ENCODE measurements around the gene JAKMIP2.
"Not testable (repeated sequence)": the region's sequence is repeated elsewhere in the genome, so short reads cannot be mapped to it uniquely, and the experiment has no call there.

Gene JAKMIP2

DNA sequence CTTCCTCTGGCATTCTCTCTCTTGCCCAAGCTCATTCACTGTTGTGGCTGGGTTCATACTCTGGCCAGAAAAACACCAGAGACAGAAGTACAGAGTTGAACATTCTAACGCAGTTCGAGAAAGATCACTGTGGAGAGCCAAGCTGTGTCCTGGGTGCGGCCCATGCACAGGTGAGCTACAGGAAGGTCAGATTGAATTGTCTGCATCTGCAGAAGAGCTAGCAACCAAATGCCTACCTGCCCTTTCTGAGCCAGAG lies 145.9 kb downstream of the JAKMIP2 start:
- no peaks in the 10 kb centered on the region for H3K9me3 ChIP-seq (ENCODE audit: low read length)
- no peaks in the 10 kb centered on the region for H3K27me3 ChIP-seq (ENCODE audit: control insufficient read depth in 1 of 2, insufficient read depth in 2 of 2, low read length in 2 of 2)
- H3K4me3 ChIP-seq (ENCODE audit: low read depth in 1 of 2, low read length in 2 of 2): no peak overlapping the region
- H3K36me3 ChIP-seq (ENCODE audit: insufficient read depth, low read length): no peaks in the 10 kb centered on the region
- no peaks in the 10 kb centered on the region for H3K4me1 ChIP-seq (ENCODE audit: insufficient read depth, low read length)
- no peak overlapping the region for H3K9ac ChIP-seq (ENCODE audit: low read length)
- no peak overlapping the region for H3K27ac ChIP-seq (ENCODE audit: low read depth, low read length)

DNA sequence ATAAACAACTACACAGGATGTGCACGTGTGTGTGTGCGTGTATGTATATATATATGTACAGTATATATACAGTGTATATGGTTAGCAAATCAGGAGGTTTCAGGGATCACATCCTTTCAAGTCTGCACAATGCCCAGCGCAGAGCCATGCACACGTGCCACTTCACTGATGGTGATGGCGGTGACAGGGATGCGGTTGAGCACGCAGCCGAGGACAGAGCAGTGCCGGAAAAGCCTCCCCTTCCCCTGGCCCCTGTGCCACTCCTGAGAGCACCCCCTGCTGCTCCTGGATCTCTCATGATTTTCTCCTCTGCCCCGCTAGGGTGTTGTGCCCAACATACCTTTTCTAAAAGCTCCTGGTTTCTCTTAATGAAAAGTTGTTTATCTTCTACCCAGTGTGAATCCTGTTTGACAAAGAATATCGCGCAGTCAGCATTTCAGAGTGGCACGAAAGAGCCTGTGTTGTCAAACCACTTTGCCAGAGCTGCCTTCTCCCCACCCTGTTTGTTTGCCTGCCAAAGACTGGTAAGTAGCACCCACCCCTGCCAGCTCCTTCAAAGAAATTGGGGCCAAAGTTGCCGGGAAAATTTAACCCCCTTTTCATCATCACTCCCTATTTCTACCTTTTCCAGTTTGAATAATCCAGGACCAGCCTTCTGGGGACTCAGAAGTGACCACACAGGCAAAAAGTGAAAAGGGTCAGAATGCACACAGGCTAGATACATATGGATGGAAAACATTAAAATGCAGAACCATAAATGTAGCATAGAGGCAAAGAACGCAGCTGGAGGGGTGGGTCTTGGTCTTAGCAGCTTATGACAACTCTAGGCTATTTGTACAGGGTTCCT lies 146.4 kb downstream of the JAKMIP2 start:
- H3K4me1 ChIP-seq (ENCODE audit: insufficient read depth, low read length): no peaks in the 10 kb centered on the region
- no peaks in the 10 kb centered on the region for H3K9me3 ChIP-seq (ENCODE audit: low read length)
- no peaks in the 10 kb centered on the region for H3K36me3 ChIP-seq (ENCODE audit: insufficient read depth, low read length)
- no peak overlapping the region for H3K27ac ChIP-seq (ENCODE audit: low read depth, low read length)
- H3K4me3 ChIP-seq (ENCODE audit: low read depth in 1 of 2, low read length in 2 of 2): no peak overlapping the region
- H3K9ac ChIP-seq (ENCODE audit: low read length): no peak overlapping the region
- no peaks in the 10 kb centered on the region for H3K27me3 ChIP-seq (ENCODE audit: control insufficient read depth in 1 of 2, insufficient read depth in 2 of 2, low read length in 2 of 2)

DNA sequence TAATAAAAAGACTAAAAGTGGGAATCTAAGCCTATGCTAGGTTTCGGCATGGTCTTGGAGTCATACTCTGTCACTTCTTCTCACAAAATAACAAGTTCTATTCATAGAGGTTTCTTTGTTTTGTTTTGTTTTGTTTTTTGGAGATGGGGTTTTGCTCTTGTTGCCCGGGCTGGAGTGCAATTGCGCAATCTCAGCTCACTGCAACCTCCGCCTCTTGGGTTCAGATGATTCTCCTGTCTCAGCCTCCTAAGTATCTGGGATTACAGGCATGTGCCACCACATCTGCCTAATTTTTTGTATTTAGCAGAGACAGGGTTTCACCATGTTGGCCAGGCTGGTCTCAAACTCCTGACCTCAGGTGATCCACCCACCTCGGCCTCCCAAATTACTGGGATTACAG lies 147.1 kb downstream of the JAKMIP2 start:
- not testable (repeated sequence) for H3K4me1 ChIP-seq (ENCODE audit: insufficient read depth, low read length); H3K9me3 ChIP-seq (ENCODE audit: low read length); H3K36me3 ChIP-seq (ENCODE audit: insufficient read depth, low read length); H3K27me3 ChIP-seq (ENCODE audit: control insufficient read depth in 1 of 2, insufficient read depth in 2 of 2, low read length in 2 of 2); H3K4me3 ChIP-seq (ENCODE audit: low read depth in 1 of 2, low read length in 2 of 2); H3K9ac ChIP-seq (ENCODE audit: low read length); H3K27ac ChIP-seq (ENCODE audit: low read depth, low read length)

DNA sequence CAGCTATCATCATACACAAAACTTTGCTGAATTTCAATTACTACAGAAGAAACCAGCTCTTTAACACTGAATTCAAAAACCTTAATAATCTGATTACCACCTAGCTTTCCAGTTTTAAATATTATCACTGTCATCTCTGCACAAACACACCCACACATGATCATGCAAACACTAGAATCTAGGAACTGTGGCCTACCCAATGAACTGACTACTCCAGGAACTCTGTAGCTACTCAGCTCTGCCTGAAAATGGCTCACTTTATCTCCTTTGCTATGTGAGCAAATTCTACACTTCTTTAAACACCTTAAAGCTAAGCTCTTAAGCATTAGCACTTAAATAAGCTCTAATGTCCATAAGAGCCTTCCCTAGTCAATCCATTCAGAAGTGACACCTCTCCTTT lies 149.4 kb downstream of the JAKMIP2 start:
- Histone ChIP-seq H3K9me3 (ENCODE audit: low read length) (no peaks in the 10 kb centered on the region), H3K9ac (ENCODE audit: low read length) (no peak overlapping the region), H3K4me1 (ENCODE audit: insufficient read depth, low read length) (peaks cover 5% of the 10 kb centered on the region), H3K4me3 (ENCODE audit: low read depth in 1 of 2, low read length in 2 of 2) (no peak overlapping the region), H3K27me3 (ENCODE audit: control insufficient read depth in 1 of 2, insufficient read depth in 2 of 2, low read length in 2 of 2) (no peaks in the 10 kb centered on the region), H3K27ac (ENCODE audit: low read depth, low read length) (no peak overlapping the region), H3K36me3 (ENCODE audit: insufficient read depth, low read length) (no peaks in the 10 kb centered on the region)

DNA sequence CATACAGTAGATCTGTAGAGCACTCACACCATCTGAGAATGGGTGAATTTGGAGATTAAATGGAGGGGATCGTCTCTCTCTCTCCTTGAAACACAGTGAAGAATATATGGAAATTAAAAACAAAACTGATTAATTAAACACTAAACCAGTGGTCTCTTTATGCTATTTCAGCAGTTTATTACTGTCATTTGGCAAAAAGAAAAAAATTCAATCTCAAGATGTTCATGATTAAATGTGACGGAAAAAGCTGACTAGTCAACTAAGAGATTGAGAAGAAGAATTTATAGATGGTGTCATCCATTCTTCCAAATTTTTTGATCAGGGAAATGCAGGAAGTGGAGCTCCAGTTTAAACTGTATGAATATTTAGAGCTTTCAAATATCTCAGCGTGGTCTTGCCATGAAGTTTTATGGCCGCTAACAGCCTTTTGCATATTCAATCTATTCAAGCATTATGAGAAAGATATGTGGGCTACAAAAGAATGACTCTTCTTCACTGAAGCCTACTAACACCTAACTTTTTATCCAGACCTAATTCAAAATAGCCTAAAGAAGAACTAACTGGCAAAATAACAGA lies 151.0 kb downstream of the JAKMIP2 start:
- Histone ChIP-seq H3K4me1 (ENCODE audit: insufficient read depth, low read length) (peaks cover 7% of the 10 kb centered on the region), H3K4me3 (ENCODE audit: low read depth in 1 of 2, low read length in 2 of 2) (no peak overlapping the region), H3K36me3 (ENCODE audit: insufficient read depth, low read length) (no peaks in the 10 kb centered on the region)

DNA sequence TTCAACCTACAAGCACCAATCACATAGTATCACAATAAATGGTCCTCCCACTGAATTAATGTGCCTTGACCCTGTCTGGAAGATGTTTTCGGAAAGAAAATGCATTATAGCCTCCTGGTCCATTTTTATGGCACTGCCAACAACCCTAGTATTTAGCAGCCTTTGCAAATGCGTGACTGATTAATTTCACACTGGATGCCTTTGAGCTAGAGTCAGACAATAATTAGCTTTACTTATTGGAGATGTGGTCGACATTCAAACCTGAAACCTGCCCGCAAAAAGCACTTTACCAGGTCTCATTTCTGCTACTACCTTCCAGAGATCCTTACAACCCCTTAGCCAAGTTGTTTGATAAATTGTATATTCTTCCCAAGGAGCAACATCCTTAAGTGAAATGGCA lies 153.3 kb downstream of the JAKMIP2 start:
- no peaks in the 10 kb centered on the region for H3K9me3 ChIP-seq (ENCODE audit: low read length)
- no peak overlapping the region for H3K9ac ChIP-seq (ENCODE audit: low read length)
- H3K36me3 ChIP-seq (ENCODE audit: insufficient read depth, low read length): no peaks in the 10 kb centered on the region
- no peak overlapping the region for H3K4me3 ChIP-seq (ENCODE audit: low read depth in 1 of 2, low read length in 2 of 2)
- H3K4me1 ChIP-seq (ENCODE audit: insufficient read depth, low read length): peaks cover 7% of the 10 kb centered on the region
- H3K27me3 ChIP-seq (ENCODE audit: control insufficient read depth in 1 of 2, insufficient read depth in 2 of 2, low read length in 2 of 2): no peaks in the 10 kb centered on the region
- H3K27ac ChIP-seq (ENCODE audit: low read depth, low read length): no peak overlapping the region

More for the DNA sequence above, 151.0 kb downstream of the JAKMIP2 start:
- Histone ChIP-seq H3K27ac (ENCODE audit: low read depth, low read length) (no peak overlapping the region), H3K9me3 (ENCODE audit: low read length) (no peaks in the 10 kb centered on the region), H3K27me3 (ENCODE audit: control insufficient read depth in 1 of 2, insufficient read depth in 2 of 2, low read length in 2 of 2) (no peaks in the 10 kb centered on the region), H3K9ac (ENCODE audit: low read length) (no peak overlapping the region)

DNA sequence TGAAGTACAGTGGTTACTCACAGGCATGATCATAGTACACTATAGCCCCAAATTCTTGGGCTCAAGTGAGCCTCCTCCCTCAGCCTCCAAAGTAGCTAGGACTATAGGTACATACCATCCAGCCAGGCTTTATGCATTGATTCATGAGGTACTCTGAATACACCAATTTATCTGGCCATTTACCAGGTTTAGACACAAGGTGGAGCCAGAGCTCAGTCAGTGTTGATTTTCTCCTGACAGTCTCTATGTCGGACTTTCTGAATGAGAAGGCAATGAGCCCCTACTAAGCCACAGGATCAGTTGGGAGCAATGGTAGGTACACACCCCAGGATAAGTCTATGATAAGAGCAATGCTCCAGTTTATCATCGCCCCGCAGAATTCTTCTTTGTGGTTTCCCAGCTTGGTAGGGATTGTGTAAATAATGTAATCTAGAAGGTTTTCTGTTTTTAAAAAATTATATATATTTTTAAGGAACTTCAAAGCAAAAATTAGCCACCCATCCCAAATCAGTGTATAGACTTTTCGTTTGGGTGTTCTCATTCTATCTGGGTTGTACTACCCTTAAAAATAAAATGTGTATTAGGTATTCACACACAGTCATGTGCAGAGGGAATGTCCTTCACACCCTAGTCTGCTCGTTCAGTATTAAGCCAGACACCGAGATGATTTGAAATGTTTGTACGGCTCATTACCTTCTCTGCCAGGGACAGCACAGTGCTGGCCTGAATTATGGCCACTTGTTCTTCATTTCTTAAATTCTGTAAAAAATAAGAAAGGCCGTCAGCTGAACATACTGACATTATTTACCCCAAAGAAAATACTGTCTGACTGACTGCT lies 154.3 kb downstream of the JAKMIP2 start:
- Histone ChIP-seq H3K36me3 (ENCODE audit: insufficient read depth, low read length) (no peaks in the 10 kb centered on the region), H3K4me1 (ENCODE audit: insufficient read depth, low read length) (peaks cover 7% of the 10 kb centered on the region), H3K4me3 (ENCODE audit: low read depth in 1 of 2, low read length in 2 of 2) (no peak overlapping the region), H3K27me3 (ENCODE audit: control insufficient read depth in 1 of 2, insufficient read depth in 2 of 2, low read length in 2 of 2) (no peaks in the 10 kb centered on the region), H3K9ac (ENCODE audit: low read length) (no peak overlapping the region), H3K27ac (ENCODE audit: low read depth, low read length) (no peak overlapping the region), H3K9me3 (ENCODE audit: low read length) (no peaks in the 10 kb centered on the region)

DNA sequence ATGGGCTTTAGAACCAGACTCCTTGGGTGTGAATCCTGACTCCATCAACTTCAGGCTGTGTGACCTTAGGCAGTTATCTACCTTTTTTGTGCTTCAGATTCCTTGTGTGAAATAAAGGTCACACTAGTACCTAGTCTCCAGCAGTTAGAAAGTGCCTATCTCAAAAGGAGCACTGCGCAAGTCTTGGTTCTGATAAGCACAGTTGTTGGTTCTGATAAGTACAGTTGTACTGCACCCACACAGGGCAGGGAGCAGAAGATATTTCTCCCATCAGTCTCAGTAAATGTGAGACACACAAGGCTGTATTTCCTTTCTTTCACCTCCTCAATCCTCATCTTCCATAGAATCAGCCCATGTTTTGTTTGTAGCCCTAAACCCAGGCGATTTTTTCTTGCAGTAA lies 156.1 kb downstream of the JAKMIP2 start:
- Histone ChIP-seq H3K4me1 (ENCODE audit: insufficient read depth, low read length) (peaks cover 7% of the 10 kb centered on the region), H3K36me3 (ENCODE audit: insufficient read depth, low read length) (no peaks in the 10 kb centered on the region), H3K27ac (ENCODE audit: low read depth, low read length) (no peak overlapping the region), H3K4me3 (ENCODE audit: low read depth in 1 of 2, low read length in 2 of 2) (no peak overlapping the region), H3K9ac (ENCODE audit: low read length) (no peak overlapping the region), H3K27me3 (ENCODE audit: control insufficient read depth in 1 of 2, insufficient read depth in 2 of 2, low read length in 2 of 2) (no peaks in the 10 kb centered on the region), H3K9me3 (ENCODE audit: low read length) (no peaks in the 10 kb centered on the region)

DNA sequence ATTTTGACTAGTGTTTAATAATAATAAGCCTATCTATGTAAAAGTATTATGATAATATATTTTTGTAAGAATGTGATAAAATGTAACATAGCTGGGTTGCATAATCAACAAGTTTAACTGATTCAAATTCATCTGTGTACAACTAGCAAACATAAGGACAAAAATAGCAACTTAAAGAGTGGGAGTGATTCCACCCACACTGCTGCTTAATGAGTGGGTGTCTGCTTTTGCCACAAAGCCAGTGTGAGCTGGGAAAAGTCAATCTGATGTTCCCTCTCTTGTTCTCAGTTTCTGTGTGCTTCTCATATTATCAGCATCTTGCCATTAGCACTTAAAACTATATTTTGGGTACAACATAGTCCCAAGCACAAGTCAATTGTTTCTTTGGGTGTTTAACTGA lies 161.5 kb downstream of the JAKMIP2 start:
- Histone ChIP-seq H3K36me3 (ENCODE audit: insufficient read depth, low read length) (no peaks in the 10 kb centered on the region), H3K4me3 (ENCODE audit: low read depth in 1 of 2, low read length in 2 of 2) (no peak overlapping the region), H3K9me3 (ENCODE audit: low read length) (no peaks in the 10 kb centered on the region), H3K4me1 (ENCODE audit: insufficient read depth, low read length) (no peaks in the 10 kb centered on the region), H3K27me3 (ENCODE audit: control insufficient read depth in 1 of 2, insufficient read depth in 2 of 2, low read length in 2 of 2) (no peaks in the 10 kb centered on the region), H3K27ac (ENCODE audit: low read depth, low read length) (no peak overlapping the region), H3K9ac (ENCODE audit: low read length) (no peak overlapping the region)

DNA sequence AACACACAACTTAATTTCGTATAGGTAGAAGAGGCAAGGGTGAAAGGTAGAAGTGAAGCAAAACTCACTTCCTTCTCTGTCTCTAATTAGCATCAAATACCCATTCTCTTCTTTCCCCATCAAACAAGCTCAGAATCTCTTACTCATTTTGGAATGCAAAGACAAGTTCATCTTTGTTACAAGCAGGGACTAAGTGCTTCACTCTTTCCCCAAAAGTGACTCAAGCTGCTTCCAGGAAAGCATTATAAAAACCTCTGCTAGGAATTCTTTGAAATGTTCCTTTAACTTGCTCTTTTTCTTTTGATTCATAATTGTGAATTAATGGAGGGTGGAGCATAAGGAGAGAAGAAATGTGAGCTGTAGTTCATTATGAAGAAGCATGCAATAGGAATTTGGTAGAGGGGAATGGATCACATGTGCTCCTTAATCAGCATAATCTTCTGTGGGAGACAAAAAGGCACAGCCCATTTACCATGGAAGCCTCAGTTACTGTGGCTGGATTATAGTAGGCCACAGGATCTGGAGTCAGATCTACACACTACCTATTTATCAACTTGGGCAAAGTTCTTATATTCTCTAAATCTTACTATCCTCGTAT lies 163.1 kb downstream of the JAKMIP2 start:
- H3K4me1 ChIP-seq (ENCODE audit: insufficient read depth, low read length): no peaks in the 10 kb centered on the region
- no peaks in the 10 kb centered on the region for H3K27me3 ChIP-seq (ENCODE audit: control insufficient read depth in 1 of 2, insufficient read depth in 2 of 2, low read length in 2 of 2)
- no peak overlapping the region for H3K4me3 ChIP-seq (ENCODE audit: low read depth in 1 of 2, low read length in 2 of 2)
- no peak overlapping the region for H3K27ac ChIP-seq (ENCODE audit: low read depth, low read length)
- H3K36me3 ChIP-seq (ENCODE audit: insufficient read depth, low read length): no peaks in the 10 kb centered on the region
- no peaks in the 10 kb centered on the region for H3K9me3 ChIP-seq (ENCODE audit: low read length)
- H3K9ac ChIP-seq (ENCODE audit: low read length): no peak overlapping the region

DNA sequence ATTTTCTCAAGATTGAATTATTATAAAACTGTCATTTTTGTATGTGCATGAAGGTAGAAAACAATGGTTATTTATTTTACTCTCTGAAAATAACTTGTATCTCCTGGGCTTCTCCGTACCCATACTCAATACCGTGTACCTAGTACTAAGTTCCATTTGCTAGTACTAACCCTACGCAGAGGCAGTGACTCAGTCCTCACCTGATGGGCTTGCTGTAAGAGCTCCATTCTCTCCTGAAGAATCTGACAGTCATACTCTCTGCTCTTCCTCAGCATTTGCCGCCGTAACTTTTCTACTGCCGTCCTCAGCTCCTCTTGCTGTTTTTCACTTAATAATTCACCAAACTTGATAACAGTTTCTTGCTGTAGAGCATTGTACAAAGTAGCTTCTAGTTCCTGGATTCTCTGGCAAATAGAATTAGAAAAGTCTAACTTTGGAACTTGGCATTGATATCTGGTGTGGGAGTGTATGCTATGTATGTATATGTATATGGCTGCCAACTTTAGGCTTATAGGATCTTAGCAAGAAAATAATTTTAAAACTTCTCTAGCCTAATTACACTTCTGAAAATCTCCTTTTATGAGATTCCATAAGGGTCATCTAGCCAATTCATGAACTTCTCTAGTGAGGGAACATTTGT lies 164.7 kb downstream of the JAKMIP2 start:
- H3K9ac ChIP-seq (ENCODE audit: low read length): no peak overlapping the region
- H3K27ac ChIP-seq (ENCODE audit: low read depth, low read length): no peak overlapping the region
- H3K4me3 ChIP-seq (ENCODE audit: low read depth in 1 of 2, low read length in 2 of 2): no peak overlapping the region
- no peaks in the 10 kb centered on the region for H3K36me3 ChIP-seq (ENCODE audit: insufficient read depth, low read length)
- H3K9me3 ChIP-seq (ENCODE audit: low read length): no peaks in the 10 kb centered on the region
- no peaks in the 10 kb centered on the region for H3K27me3 ChIP-seq (ENCODE audit: control insufficient read depth in 1 of 2, insufficient read depth in 2 of 2, low read length in 2 of 2)
- H3K4me1 ChIP-seq (ENCODE audit: insufficient read depth, low read length): no peaks in the 10 kb centered on the region

Measured in muscle layer of colon (tissue), 2 donors.